Measurements from ENCODE around the gene TNFRSF13B.
"Not testable (repeated sequence)": the region's sequence is repeated elsewhere in the genome, so short reads cannot be mapped to it uniquely, and the experiment has no call there.

DNA sequence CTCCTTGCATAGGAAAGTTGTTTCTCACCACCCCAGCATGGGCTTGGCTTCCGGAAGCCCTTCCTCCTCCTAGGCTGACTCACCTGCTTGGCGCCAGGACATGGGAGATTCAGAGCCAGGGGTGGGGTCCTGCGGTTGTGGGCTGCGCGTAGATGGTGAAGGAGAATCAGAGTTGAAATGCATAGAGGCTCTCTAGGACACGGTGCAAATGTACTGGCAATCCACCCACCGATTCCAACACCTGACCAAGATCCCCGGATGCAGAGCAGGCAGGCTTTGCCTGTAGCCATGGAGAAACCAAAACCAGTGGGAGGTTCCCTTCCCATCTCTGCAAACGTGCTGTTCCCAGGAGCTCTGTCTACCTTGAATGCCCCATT is 42.8 kb upstream of the TNFRSF13B start:
- TF ChIP-seq, protein P1, sequence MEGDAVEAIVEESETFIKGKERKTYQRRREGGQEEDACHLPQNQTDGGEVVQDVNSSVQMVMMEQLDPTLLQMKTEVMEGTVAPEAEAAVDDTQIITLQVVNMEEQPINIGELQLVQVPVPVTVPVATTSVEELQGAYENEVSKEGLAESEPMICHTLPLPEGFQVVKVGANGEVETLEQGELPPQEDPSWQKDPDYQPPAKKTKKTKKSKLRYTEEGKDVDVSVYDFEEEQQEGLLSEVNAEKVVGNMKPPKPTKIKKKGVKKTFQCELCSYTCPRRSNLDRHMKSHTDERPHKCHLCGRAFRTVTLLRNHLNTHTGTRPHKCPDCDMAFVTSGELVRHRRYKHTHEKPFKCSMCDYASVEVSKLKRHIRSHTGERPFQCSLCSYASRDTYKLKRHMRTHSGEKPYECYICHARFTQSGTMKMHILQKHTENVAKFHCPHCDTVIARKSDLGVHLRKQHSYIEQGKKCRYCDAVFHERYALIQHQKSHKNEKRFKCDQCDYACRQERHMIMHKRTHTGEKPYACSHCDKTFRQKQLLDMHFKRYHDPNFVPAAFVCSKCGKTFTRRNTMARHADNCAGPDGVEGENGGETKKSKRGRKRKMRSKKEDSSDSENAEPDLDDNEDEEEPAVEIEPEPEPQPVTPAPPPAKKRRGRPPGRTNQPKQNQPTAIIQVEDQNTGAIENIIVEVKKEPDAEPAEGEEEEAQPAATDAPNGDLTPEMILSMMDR (optimal IDR thresholded peaks at IDR 0.05 in 1 of 3, IDR thresholded peaks at IDR 0.05 in 1 of 3, conservative IDR thresholded peaks at IDR 0.05 in 1 of 3; ENCODE audit: extremely low read depth in 1 of 3, insufficient read depth in 2 of 3, low read length in 3 of 3), result not testable (repeated sequence)
- TF ChIP-seq EZH2 (IDR thresholded peaks at IDR 0.05; ENCODE audit: low read length), result not testable (repeated sequence)
